Inferior parietal cortex (tissue), 1 donor: ENCODE results near the gene TSHB.

Experiments
- DNase-seq: peaks from one replicate; pipeline ENCODE4 v3.0.0-alpha.2; 2016; ENCODE audit errors: extremely low spot score

Gene TSHB

GRCh38 chr1:115059316-115059715 lies 29.7 kb downstream of the TSHB start:
- no peak for DNase-seq

GRCh38 chr1:115060501-115060900 lies 30.9 kb downstream of the TSHB start:
- DNase-seq: no peak

GRCh38 chr1:115062542-115063004 lies 32.9 kb downstream of the TSHB start:
- DNase-seq: no peak

- no peak for DNase-seq
Measured at GRCh38 chr1:115063228-115063901, 33.7 kb downstream of the TSHB start.

GRCh38 chr1:115064461-115064860 lies 34.8 kb downstream of the TSHB start:
- no peak for DNase-seq

- DNase-seq: no peak
Measured at GRCh38 chr1:115065021-115065420, 35.4 kb downstream of the TSHB start.

- DNase-seq: peak; percentile 27
Measured at GRCh38 chr1:115067161-115067859, 37.7 kb downstream of the TSHB start.

- no peak for DNase-seq
Measured at GRCh38 chr1:115068826-115069585, 39.4 kb downstream of the TSHB start.

- DNase-seq: no peak
Measured at GRCh38 chr1:115069659-115070308, 40.2 kb downstream of the TSHB start.

- no peak for DNase-seq
Measured at GRCh38 chr1:115071012-115071664, 41.5 kb downstream of the TSHB start.

- DNase-seq: no peak
Measured at GRCh38 chr1:115073298-115074087, 43.9 kb downstream of the TSHB start.

GRCh38 chr1:115074839-115075534 lies 45.4 kb downstream of the TSHB start:
- no peak for DNase-seq

- no peak for DNase-seq
Measured at GRCh38 chr1:115076384-115076915, 46.8 kb downstream of the TSHB start.

GRCh38 chr1:115077286-115077983 lies 47.8 kb downstream of the TSHB start:
- DNase-seq: no peak

GRCh38 chr1:115077984-115078330 lies 48.3 kb downstream of the TSHB start:
- DNase-seq: no peak

- DNase-seq: no peak
Measured at GRCh38 chr1:115078708-115079107, 49.1 kb downstream of the TSHB start.

- no peak for DNase-seq
Measured at GRCh38 chr1:115082949-115083348, 53.3 kb downstream of the TSHB start.
